ENCODE data around the gene ZCCHC13.
"Not testable (repeated sequence)": the region's sequence is repeated elsewhere in the genome, so short reads cannot be mapped to it uniquely, and the experiment has no call there.

- TF ChIP-seq CTCF (IDR thresholded peaks at IDR 0.05; ENCODE audit: control extremely low read depth in 1 of 3, insufficient read depth in 1 of 3, low read depth in 1 of 3, low read length in 3 of 3); POLR2AphosphoS5 (IDR thresholded peaks at IDR 0.05; ENCODE audit: low read depth, low read length); RAD21 (IDR thresholded peaks at IDR 0.05 in 1 of 2, conservative IDR thresholded peaks at IDR 0.05 in 1 of 2; ENCODE audit: low read depth in 2 of 2, low read length in 2 of 2); SP4 (IDR thresholded peaks at IDR 0.05; ENCODE audit: low read length); SUZ12 (IDR thresholded peaks at IDR 0.05; ENCODE audit: low read length); GABPA (IDR thresholded peaks at IDR 0.05; ENCODE audit: borderline replicate concordance, insufficient read depth, low read length); GTF2F1 (IDR thresholded peaks at IDR 0.05; ENCODE audit: borderline replicate concordance, low read depth, low read length); TBP (IDR thresholded peaks at IDR 0.05; ENCODE audit: low read depth, low read length): not testable (repeated sequence)
- TF ChIP-seq, protein P1, sequence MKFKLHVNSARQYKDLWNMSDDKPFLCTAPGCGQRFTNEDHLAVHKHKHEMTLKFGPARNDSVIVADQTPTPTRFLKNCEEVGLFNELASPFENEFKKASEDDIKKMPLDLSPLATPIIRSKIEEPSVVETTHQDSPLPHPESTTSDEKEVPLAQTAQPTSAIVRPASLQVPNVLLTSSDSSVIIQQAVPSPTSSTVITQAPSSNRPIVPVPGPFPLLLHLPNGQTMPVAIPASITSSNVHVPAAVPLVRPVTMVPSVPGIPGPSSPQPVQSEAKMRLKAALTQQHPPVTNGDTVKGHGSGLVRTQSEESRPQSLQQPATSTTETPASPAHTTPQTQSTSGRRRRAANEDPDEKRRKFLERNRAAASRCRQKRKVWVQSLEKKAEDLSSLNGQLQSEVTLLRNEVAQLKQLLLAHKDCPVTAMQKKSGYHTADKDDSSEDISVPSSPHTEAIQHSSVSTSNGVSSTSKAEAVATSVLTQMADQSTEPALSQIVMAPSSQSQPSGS (IDR thresholded peaks at IDR 0.05; ENCODE audit: low read length), result not testable (repeated sequence)
- TF ChIP-seq, protein P2, sequence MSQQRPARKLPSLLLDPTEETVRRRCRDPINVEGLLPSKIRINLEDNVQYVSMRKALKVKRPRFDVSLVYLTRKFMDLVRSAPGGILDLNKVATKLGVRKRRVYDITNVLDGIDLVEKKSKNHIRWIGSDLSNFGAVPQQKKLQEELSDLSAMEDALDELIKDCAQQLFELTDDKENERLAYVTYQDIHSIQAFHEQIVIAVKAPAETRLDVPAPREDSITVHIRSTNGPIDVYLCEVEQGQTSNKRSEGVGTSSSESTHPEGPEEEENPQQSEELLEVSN (IDR thresholded peaks at IDR 0.05), result not testable (repeated sequence)
Observed at GRCh38 chrX:74258111-74258510, 45.9 kb upstream of the ZCCHC13 start.
